Stimulated activated CD8-positive, alpha-beta memory T cell treated with anti-CD3 and anti-CD28 coated beads, Interleukin-12 subunit alpha, Interleukin-12 subunit beta, amount 100 ng/mL, for 4 hours (primary cell): Measurements from ENCODE around the gene NDUFB4.
"Not testable (repeated sequence)": the region's sequence is repeated elsewhere in the genome, so short reads cannot be mapped to it uniquely, and the experiment has no call there.

ENCODE experiments used
- DNase-seq: peaks from one replicate; pipeline ENCODE4 v3.0.0-alpha.2; 2020; ENCODE audit warnings: low read depth

NDUFB4 gene

GRCh38 chr3:120569222-120570057 is 26.7 kb upstream of the NDUFB4 start:
- no peak for DNase-seq

- no peak for DNase-seq
Measured at GRCh38 chr3:120572027-120572426, 24.1 kb upstream of the NDUFB4 start.

DNA sequence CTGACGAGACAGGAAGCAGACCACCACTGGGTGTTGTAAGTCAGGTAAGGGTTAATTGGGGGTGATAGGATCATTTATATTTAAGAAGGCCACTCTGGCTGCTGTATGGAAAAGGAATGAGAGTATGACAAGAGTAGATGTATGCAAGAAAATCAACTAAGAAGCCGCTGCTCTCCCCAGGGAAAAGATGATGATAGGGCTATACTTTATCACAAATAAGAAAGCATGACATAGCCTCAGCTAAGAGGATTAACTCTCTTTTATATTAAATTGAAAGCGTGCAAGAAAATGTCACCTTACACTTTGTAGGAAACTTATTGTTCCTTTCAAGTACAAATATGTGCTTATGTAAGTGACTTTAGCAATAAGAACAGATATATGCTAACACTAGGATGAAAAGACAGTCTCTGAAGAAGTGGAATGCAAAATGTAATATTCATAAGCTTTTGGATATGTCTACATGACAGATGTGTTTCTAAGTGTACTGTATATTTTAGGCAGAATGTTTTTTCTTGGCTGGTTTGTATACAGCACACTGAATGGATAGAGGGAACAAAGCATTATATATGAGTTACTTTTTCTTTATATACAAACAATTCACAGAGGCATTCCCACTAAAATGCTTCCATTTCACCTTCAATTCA is 8.7 kb upstream of the NDUFB4 start:
- DNase-seq, result no peak

DNA sequence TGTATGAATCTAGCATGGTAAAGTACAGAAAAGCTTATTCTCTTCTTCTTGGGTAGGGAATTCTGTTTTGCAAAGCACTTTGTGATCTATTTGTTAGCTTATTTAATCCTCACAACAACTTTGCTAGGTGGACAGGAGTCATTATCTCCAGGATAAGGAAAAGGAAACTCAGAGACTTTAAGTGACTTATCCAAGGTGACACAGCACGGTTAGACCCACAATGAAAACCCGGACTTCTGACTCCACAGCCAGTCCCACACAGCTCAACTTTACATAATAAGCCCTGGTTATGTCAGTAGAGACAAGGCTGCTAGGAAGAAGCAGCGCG is 384 bp upstream of the NDUFB4 start:
- DNase-seq, result no peak

DNA sequence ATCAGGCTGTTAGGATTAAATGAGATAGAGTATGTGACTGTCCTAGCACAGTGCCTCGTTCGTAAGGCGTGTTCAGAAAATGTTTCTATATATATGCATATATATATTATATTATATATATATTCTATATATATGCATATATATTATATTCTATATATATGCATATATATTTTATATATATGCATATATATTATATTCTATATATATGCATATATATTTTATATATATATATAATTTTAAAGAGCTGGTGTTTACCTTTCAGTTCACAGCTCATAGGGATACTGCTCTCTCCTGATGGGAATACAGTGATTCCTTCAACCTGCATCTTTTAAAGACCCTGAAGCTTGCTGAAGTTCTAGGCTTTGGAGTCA is 702 bp downstream of the NDUFB4 start:
- DNase-seq, result no peak

- DNase-seq, result no peak
Measured at GRCh38 chr3:120597445-120598049, 1.4 kb downstream of the NDUFB4 start.

- no peak for DNase-seq
Measured at GRCh38 chr3:120599211-120599610, 3.1 kb downstream of the NDUFB4 start.

DNA sequence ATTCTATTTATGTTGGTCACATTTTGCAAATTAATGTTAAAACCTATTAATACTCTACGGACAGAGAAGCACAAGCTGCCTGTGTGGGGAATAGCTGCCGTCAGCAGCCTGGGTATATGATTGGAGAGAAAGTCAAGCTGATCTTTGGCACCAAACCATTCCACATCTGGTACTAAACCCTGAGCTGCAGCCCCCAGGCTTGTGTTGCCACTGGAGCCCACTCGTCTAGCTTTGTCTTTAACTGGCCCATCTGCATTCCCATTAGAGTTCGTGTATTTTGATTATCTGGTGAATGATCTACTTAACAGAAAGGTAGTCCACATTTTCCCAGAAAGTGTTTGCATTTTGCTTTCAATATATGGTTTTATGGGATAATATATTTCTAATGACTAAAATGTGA is 5.4 kb downstream of the NDUFB4 start:
- no peak for DNase-seq

DNA sequence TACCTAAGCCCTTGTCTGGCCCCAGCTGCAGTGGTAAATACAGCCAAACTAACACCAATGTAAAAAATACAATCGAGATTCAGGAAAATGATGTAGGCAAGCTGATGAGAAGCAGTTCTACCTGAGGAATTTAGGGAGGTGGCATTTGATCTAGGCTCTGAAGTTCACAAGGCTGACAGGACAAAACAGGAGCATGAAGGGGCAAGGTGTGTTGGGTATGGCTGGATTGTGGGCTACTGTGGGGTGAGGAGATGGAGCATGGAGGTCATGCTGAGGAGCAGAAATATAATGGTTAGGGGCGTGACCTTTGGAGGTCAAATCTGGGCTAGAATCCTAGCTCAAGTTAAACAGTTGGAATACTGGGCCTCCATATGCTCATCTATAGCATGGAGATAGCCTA is 6.5 kb downstream of the NDUFB4 start:
- no peak for DNase-seq

DNA sequence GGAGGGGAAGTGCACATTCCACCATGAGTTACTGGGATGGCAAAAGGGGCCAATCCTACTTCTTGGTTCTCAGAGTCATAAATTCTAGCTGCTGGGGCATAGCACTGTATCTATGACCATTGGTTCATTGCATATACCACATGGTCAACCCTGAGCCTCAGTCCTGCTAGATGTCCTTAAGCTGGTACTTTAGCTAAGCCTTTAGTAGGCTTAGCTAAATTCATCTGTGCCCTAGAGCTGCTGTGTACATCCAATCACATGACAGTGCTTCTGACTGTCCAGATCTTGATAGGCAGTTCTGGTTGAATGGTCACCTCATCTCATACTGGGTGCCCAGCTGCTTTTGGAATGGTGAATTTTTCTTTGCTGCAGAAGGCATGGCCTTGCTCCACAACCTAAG is 8.2 kb downstream of the NDUFB4 start:
- no peak for DNase-seq

- no peak for DNase-seq
Measured at GRCh38 chr3:120604784-120605183, 8.6 kb downstream of the NDUFB4 start.

- DNase-seq, result no peak
Measured at GRCh38 chr3:120608506-120608905, 12.4 kb downstream of the NDUFB4 start.

GRCh38 chr3:120614765-120615164 is 18.6 kb downstream of the NDUFB4 start:
- DNase-seq, result no peak

GRCh38 chr3:120615847-120616609 is 19.9 kb downstream of the NDUFB4 start:
- no peak for DNase-seq

GRCh38 chr3:120616745-120617144 is 20.6 kb downstream of the NDUFB4 start:
- not testable (repeated sequence) for DNase-seq

- no peak for DNase-seq
Measured at GRCh38 chr3:120622457-120622856, 26.3 kb downstream of the NDUFB4 start.

- DNase-seq, result no peak
Measured at GRCh38 chr3:120622870-120623726, 27.0 kb downstream of the NDUFB4 start.

GRCh38 chr3:120623727-120624093 is 27.6 kb downstream of the NDUFB4 start:
- DNase-seq, result no peak

DNA sequence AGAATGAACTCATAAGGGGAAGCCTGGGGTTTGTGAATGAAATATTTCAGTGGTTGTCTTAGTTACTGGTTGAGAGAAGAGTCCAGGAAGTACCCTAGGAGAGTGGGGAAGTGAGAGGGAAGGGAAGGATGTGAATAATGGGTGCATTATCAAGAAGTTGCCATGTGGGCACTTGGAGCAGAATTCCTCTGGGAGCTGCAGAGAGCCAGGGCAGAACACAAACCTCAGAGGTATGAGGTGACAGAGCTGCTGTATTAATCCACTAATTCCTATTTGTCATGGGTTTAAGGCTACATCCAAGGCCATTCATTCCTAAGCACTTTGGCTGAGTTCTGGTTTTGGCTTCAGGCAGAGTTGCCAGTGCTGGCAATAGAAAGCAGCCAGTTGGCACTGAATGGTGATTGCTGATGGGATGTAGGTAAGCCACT is 29.0 kb downstream of the NDUFB4 start:
- no peak for DNase-seq

- no peak for DNase-seq
Measured at GRCh38 chr3:120634539-120634938, 38.4 kb downstream of the NDUFB4 start.

DNA sequence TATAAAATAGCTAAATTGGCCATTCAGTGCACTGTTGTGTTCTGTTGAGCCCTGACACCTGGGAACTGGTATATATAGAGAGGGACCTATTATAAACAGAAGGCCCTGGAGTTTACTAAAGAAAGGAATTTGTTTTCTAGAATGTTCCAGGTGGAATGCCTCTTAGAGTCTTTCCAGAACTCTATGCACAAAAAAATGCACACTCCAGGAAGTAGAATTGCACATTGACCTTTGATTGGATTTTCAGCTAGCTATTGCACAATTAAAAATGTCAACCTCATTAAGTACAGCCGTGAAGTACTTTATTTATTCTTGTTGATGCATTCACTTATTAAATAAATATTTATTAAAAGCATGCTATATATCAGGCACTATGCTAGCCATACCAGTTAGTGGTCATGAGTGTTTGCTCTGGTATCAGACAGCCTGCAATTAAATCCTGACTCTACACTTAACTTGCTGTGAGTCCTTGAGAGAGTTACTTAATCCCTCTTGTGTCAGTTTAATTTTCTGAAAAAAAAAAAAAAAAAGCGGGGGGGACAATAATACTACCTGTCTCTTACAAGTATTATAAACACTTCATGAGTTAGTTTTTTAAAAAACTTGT is 40.8 kb downstream of the NDUFB4 start:
- DNase-seq, result no peak
